ENCODE data around the gene ZNRD2. TPM values are rescaled to one million over a fixed set of nuclear protein-coding genes. Genes with fewer than 3 reads are reported as not detected.
A peak's percentile ranks its signal among the peaks of the same experiment; 100 is the strongest.

ZNRD2 gene
- total RNA-seq, 1 experiment from 2014 or later = 45.8 TPM

DNA sequence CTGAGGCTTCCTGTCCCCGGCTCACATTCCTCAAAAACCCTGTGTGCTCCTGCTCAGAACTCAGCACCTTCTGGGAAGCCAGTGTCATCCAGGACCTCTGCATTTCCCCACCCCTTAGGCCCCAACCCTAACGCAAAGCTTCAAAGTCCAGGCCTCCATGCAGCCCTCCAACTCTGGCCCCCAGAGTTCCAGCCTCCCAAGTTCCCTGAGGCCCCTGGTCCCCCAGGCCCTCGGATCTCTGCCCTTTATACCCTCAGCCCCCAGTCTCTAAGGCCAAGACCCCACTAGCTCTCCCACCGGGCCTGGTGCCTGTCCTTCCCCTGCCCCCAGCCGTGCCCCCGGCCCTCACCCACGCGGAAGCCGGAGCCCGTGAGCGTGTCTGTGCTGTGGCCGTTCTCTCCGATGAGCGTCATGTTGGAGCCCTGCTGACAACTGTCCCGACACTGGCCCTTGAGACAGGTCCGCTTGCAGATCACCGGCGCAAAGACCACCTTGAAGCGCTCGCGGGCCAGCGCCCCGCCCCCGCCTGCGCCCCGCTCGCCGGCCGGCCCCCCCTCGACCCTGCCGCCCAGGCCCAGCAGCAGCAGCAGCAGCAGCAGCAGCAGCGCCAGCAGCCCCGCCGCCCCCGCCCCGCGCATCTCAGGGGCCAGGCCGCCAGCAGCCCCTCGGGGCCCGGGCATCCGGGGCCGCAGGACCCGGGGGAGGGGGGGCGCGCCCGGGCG lies 12.8 kb upstream of the ZNRD2 start:
- Histone ChIP-seq H4K91ac (ENCODE audit: insufficient read length, low read depth, low read length) (no peak overlapping the region), H3K9me3 (ENCODE audit: control insufficient read depth, low read depth, low read length) (no peaks in the 10 kb centered on the region), H2AK5ac (ENCODE audit: insufficient read length, low read length) (no peak overlapping the region), H3K79me2 (ENCODE audit: insufficient read depth, low read length) (no peaks in the 10 kb centered on the region), H4K8ac (replicated peaks; ENCODE audit: insufficient read length, low read depth, low read length) (no peak overlapping the region), H3K4ac (ENCODE audit: low read depth, low read length) (no peak overlapping the region), H3K9ac (ENCODE audit: extremely low read depth, insufficient read length, low read length) (no peak overlapping the region), H3K56ac (ENCODE audit: insufficient read length, low read depth, low read length) (no peak overlapping the region), H3K27ac (ENCODE audit: insufficient read length, low read depth, low read length) (no peak overlapping the region), H3K4me1 (ENCODE audit: insufficient read depth, low read length) (peaks cover 11% of the 10 kb centered on the region; the same call in 1 of the 2 replicates), H3K27me3 (ENCODE audit: insufficient read depth, low read length) (no peaks in the 10 kb centered on the region; the same call in 1 of the 2 replicates), H3K14ac (ENCODE audit: insufficient read depth, low read length) (no peak overlapping the region), H3K79me1 (ENCODE audit: insufficient read depth, low read depth, low read length, poor library complexity, severe bottlenecking) (no peaks in the 10 kb centered on the region), H3K23ac (ENCODE audit: insufficient read length, low read depth, low read length) (no peak overlapping the region), H2BK120ac (ENCODE audit: low read depth, low read length, poor library complexity, severe bottlenecking) (no peak overlapping the region), H2BK5ac (ENCODE audit: insufficient read length, low read length) (no peak overlapping the region), H3K18ac (ENCODE audit: insufficient read length, low read depth, low read length) (no peak overlapping the region), H3T11ph (ENCODE audit: low read length) (no peak overlapping the region), H4K5ac (ENCODE audit: insufficient read length, low read depth, low read length) (no peak overlapping the region), H2BK12ac (ENCODE audit: insufficient read length, low read depth, low read length) (no peak overlapping the region), H2BK20ac (ENCODE audit: low read depth, low read length, poor library complexity, severe bottlenecking) (no peak overlapping the region), H3K4me2 (ENCODE audit: insufficient read depth, insufficient read length, low read length) (peak overlapping the region; percentile 28), H3K23me2 (ENCODE audit: insufficient read length, low read depth, low read length, poor library complexity, severe bottlenecking) (no peaks in the 10 kb centered on the region), H2AFZ (ENCODE audit: low read length) (no peak overlapping the region), H4K20me1 (ENCODE audit: control insufficient read depth, insufficient read depth, insufficient read length) (no peaks in the 10 kb centered on the region), H2BK15ac (ENCODE audit: low read depth, low read length) (no peak overlapping the region; the same call in 1 of the 2 replicates)
- DNase-seq = no peak
- no peaks in the 10 kb centered on the region for H3K36me3 Mint-ChIP-seq (ENCODE audit: insufficient read depth in 1 of 3, low read depth in 3 of 3)
- no CpG with 5 or more reads among the region's 47 CpGs for WGBS (ENCODE audit: extremely low coverage, insufficient read length, low lambda C conversion rate)
- H3K27me3 Mint-ChIP-seq (ENCODE audit: low read depth) = peaks cover 46% of the 10 kb centered on the region
- peaks cover 48 to 69% of the 10 kb centered on the region in 2 experiments for H3K4me1 Mint-ChIP-seq
- H3K9me3 Mint-ChIP-seq = no peaks in the 10 kb centered on the region; a peak in 1 of 5 replicates
- TF ChIP-seq, protein P1, sequence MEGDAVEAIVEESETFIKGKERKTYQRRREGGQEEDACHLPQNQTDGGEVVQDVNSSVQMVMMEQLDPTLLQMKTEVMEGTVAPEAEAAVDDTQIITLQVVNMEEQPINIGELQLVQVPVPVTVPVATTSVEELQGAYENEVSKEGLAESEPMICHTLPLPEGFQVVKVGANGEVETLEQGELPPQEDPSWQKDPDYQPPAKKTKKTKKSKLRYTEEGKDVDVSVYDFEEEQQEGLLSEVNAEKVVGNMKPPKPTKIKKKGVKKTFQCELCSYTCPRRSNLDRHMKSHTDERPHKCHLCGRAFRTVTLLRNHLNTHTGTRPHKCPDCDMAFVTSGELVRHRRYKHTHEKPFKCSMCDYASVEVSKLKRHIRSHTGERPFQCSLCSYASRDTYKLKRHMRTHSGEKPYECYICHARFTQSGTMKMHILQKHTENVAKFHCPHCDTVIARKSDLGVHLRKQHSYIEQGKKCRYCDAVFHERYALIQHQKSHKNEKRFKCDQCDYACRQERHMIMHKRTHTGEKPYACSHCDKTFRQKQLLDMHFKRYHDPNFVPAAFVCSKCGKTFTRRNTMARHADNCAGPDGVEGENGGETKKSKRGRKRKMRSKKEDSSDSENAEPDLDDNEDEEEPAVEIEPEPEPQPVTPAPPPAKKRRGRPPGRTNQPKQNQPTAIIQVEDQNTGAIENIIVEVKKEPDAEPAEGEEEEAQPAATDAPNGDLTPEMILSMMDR (conservative IDR thresholded peaks at IDR 0.05) = no peak
- peak overlapping the region; percentile 60 to 84 for H3K4me3 Mint-ChIP-seq
- H3K27ac Mint-ChIP-seq = no peak overlapping the region

Data from H9 (cell line).